HepG2 (cell line): Measurements from ENCODE around the gene ZNF568. TPM values are rescaled to one million over a fixed set of nuclear protein-coding genes. Genes with fewer than 3 reads are reported as not detected.
A peak's percentile ranks its signal among the peaks of the same experiment; 100 is the strongest.

Experiments
- ATAC-seq: fragments of 200-7000 bp; cut with Tn5 transposase; 3 replicates; pipeline ENCODE4 v1.9.1; 2020; ENCODE audit warnings: mild to moderate bottlenecking, moderate library complexity
- Bru-seq: library from RNA; stranded (reverse); fragments of 400-500 nt; gene quantifications from one replicate; lab custom pipeline; 2021; lab: Mats Ljungman, UMichigan
- BruChase-seq, 2 experiments: library from RNA; stranded (reverse); fragments of 400-500 nt; gene quantifications; one replicate each; lab custom pipeline; 2021; lab: Mats Ljungman, UMichigan
- BruUV-seq: library from RNA; stranded (reverse); fragments of 400-500 nt; replicated peaks from 2 replicates; lab custom pipeline; 2021; lab: Mats Ljungman, UMichigan
- CTCF ChIA-PET: fragments of 300-600 bp; formaldehyde crosslinking; extraction: SDS; loops from one replicate; lab custom pipeline; 2021; ENCODE audit warnings: low total read pairs, inconsistent platforms, low intra/inter-chr PET ratio; lab: Yijun Ruan, JAX
- POLR2A ChIA-PET: fragments of 350-600 bp; sonication (Branson Sonifier 250); formaldehyde crosslinking; loops from one replicate; lab custom pipeline; 2020; ENCODE audit warnings: antibody characterized with exemption, inconsistent platforms; lab: Yijun Ruan, JAX
- DNase-seq: peaks from one replicate; pipeline ENCODE4 v3.0.0-alpha.2; 2015; ENCODE audit warnings: low spot score
- FAIRE-seq: peaks from 3 replicates; lab custom pipeline; 2011; peaks lifted over from hg19 to GRCh38; lab: Jason Lieb, UNC
- H2AFZ ChIP-seq: one replicate; pipeline ENCODE4 v1.6.1; 2011; ENCODE audit warnings: low read length, inconsistent platforms
- H3K27ac ChIP-seq: fragments of 300-600 bp; 3 replicates; pipeline ENCODE4 v1.8.0; 2011; ENCODE audit warnings: mixed run types, mild to moderate bottlenecking, mixed read lengths, low read length, inconsistent platforms; ENCODE audit not compliant: insufficient read depth; ENCODE audit errors: extremely low read length
- H3K27me3 ChIP-seq, 2 experiments: fragments of 200-600 bp in 1 of 2; 2 replicates in 1 of 2; 3 replicates in 1 of 2; pipeline versions ENCODE4 v1.6.0 to v1.8.0; 2011; ENCODE audit warnings: low read length in 2 of 2, mild to moderate bottlenecking in 2 of 2, moderate library complexity in 2 of 2, inconsistent platforms in 1 of 2; ENCODE audit not compliant: insufficient read depth in 2 of 2, control insufficient read depth in 1 of 2
- H3K36me3 ChIP-seq, 2 experiments: fragments of 200-600 bp in 1 of 2; replicated peaks in 1 of 2; 2 replicates in 1 of 2; 3 replicates in 1 of 2; pipeline versions ENCODE4 v1.5.1 to v1.8.0; 2011; ENCODE audit warnings: low read length in 2 of 2, inconsistent platforms in 1 of 2; ENCODE audit not compliant: insufficient read depth in 2 of 2, control insufficient read depth in 1 of 2
- H3K4me1 ChIP-seq: 2 replicates; pipeline ENCODE4 v1.5.1; 2012; ENCODE audit warnings: low read length, inconsistent platforms; ENCODE audit not compliant: insufficient read depth
- H3K4me2 ChIP-seq: 2 replicates; pipeline ENCODE4 v1.6.0; 2011; ENCODE audit warnings: low read depth, low read length, inconsistent platforms
- H3K4me3 ChIP-seq, 3 experiments: fragments of 200-600 bp in 1 of 3; sonication (generic), shearing (Covaris generic) in 1 of 3; replicated peaks in 1 of 3; 2 replicates each; pipeline ENCODE4 v1.5.1; 2011 to 2016; ENCODE audit warnings: low read length in 3 of 3, inconsistent platforms in 2 of 3, low read depth in 2 of 3, mild to moderate bottlenecking in 2 of 3, control low read depth in 1 of 3, mixed read lengths in 1 of 3; ENCODE audit not compliant: insufficient read depth in 1 of 3
- H3K79me2 ChIP-seq: one replicate; pipeline ENCODE4 v1.6.1; 2011; ENCODE audit warnings: low read length, inconsistent platforms; ENCODE audit not compliant: insufficient read depth
- H3K9ac ChIP-seq: 2 replicates; pipeline ENCODE4 v1.6.0; 2011; ENCODE audit warnings: mild to moderate bottlenecking, low read depth, low read length, inconsistent platforms; ENCODE audit not compliant: insufficient read depth
- H3K9me3 ChIP-seq: 2 replicates; pipeline ENCODE4 v1.5.1; 2012; ENCODE audit warnings: mild to moderate bottlenecking, low read length
- H4K20me1 ChIP-seq: 2 replicates; pipeline ENCODE4 v1.6.0; 2011; ENCODE audit warnings: inconsistent platforms, mild to moderate bottlenecking, low read length, moderate library complexity; ENCODE audit not compliant: insufficient read depth
- EEA1 ChIP-seq: sonication (generic); formaldehyde crosslinking; IDR thresholded peaks from 2 replicates; pipeline ENCODE4 v1.5.1; 2020; ENCODE audit warnings: mild to moderate bottlenecking, missing genetic modification reagents, borderline replicate concordance
- ELF1 ChIP-seq: sonication (generic); formaldehyde crosslinking; IDR thresholded peaks from 2 replicates; pipeline ENCODE4 v1.4.0; 2020; ENCODE audit warnings: missing genetic modification reagents
- SP1 ChIP-seq, 2 experiments: fragments of 450-650 bp in 1 of 2; sonication (generic) in 1 of 2; formaldehyde crosslinking in 1 of 2; IDR thresholded peaks; 2 replicates each; pipeline versions ENCODE4 v1.4.0 to v1.6.1; 2016 to 2020; ENCODE audit warnings: missing genetic modification reagents in 1 of 2
- SP2 ChIP-seq: sonication (generic); formaldehyde crosslinking; IDR thresholded peaks from 2 replicates; pipeline ENCODE4 v1.5.1; 2020; ENCODE audit warnings: mild to moderate bottlenecking, missing genetic modification reagents
- WGBS: methylation state at CpG from one replicate; pipeline ENCODE4 v1.1.6; 2017; ENCODE audit warnings: low lambda C conversion rate; 5-methylcytosine and 5-hydroxymethylcytosine counted together
- in situ Hi-C: cut with HindIII; loops from 2 replicates; pipeline ENCODE4 v1.10.0; 2017; ENCODE audit warnings: low pct_unique_long_range_greater_than_20kb; ENCODE audit not compliant: extremely low pct_ligation_motif_present
- intact Hi-C: fragments of 100-400 bp; cut with micrococcal nuclease; formaldehyde crosslinking; loops from one replicate; pipeline ENCODE4 v1.10.0; 2022; ENCODE audit not compliant: unreplicated experiment
- long read RNA-seq, 2 experiments: library from RNA in 1 of 2; library from polyadenylated mRNA in 1 of 2; stranded (forward) in 1 of 2; unstranded in 1 of 2; transcript quantifications; one replicate each; pipeline ENCODE4 v2.0.0, GENCODE V29; 2019 to 2022
- polyA minus RNA-seq, 3 experiments: library from RNA; depleted of rRNA, polyadenylated mRNA; stranded (reverse); fragments of >200 nt; gene quantifications; 2 replicates each; pipeline ENCODE4 v1.2.3, GENCODE V29; 2011; ENCODE audit warnings: low replicate concordance in 1 of 3
- polyA plus RNA-seq, 8 experiments: library from polyadenylated mRNA; depleted of rRNA in 3 of 8; stranded (reverse) in 7 of 8; unstranded in 1 of 8; fragments of >200 nt; fragmentation: Illumina TruSeq in 4 of 8; extraction: Trizol in 4 of 8; gene quantifications; 2 replicates each; pipeline versions ENCODE4 v1.2.1 to v1.2.3, GENCODE V29; 2011 to 2016; ENCODE audit warnings: low read depth in 4 of 8, missing spikeins in 1 of 8, mixed read lengths in 1 of 8; ENCODE audit not compliant: insufficient read depth in 1 of 8
- total RNA-seq, 5 experiments: library from RNA; depleted of rRNA; stranded (reverse); fragments of >200 nt; fragmentation: Illumina TruSeq; extraction: Trizol; gene quantifications; 2 replicates each; pipeline ENCODE4 v1.2.3, GENCODE V29; 2016; ENCODE audit warnings: low read depth in 1 of 5
- TF ChIP-seq, protein P1 (sequence below), 2 experiments: sonication (generic) in 1 of 2; formaldehyde crosslinking in 1 of 2; IDR thresholded peaks; 2 replicates each; pipeline versions ENCODE4 v1.4.0 to v1.6.1; 2018 to 2020; ENCODE audit warnings: missing genetic modification reagents in 2 of 2, borderline replicate concordance in 1 of 2, low read depth in 1 of 2, mild to moderate bottlenecking in 1 of 2, missing biosample characterization in 1 of 2
- TF ChIP-seq, protein P2 (sequence below), 2 experiments: sonication (generic) in 1 of 2; formaldehyde crosslinking in 1 of 2; IDR thresholded peaks; 2 replicates each; pipeline versions ENCODE4 v1.5.1 to v1.6.1; 2011 to 2020; ENCODE audit warnings: borderline replicate concordance in 1 of 2, low read depth in 1 of 2, low read length in 1 of 2, mild to moderate bottlenecking in 1 of 2, missing genetic modification reagents in 1 of 2, moderate library complexity in 1 of 2
- TF ChIP-seq, protein P3 (sequence below): sonication (generic); formaldehyde crosslinking; IDR thresholded peaks from 2 replicates; pipeline ENCODE4 v1.4.0; 2020; ENCODE audit warnings: missing genetic modification reagents

ZNF568 gene
- total RNA-seq (2016; rRNA removed; fragmentation: Illumina TruSeq; extraction: Trizol) (1.00 and 1.9 TPM in 2 replicates), polyA plus RNA-seq (2011; rRNA removed) (0.15 and 0.22 TPM in 2 replicates), polyA minus RNA-seq (2011; rRNA and poly(A)+ RNA removed; ENCODE audit: low replicate concordance) (1.2 TPM in 1 of 2 replicates, not detected in the other), Bru-seq, nascent RNA (percentile 35 among the genes with signal in this experiment), BruChase-seq, experiment 1, labeled RNA remaining after a 6-hour chase (percentile 36 among the genes with signal in this experiment), BruChase-seq, experiment 2, labeled RNA remaining after a 2-hour chase (percentile 35 among the genes with signal in this experiment)
- 0.26 and 0.30 TPM in 2 replicates for total RNA-seq (2016; cell fraction: cytosol; rRNA removed; fragmentation: Illumina TruSeq; extraction: Trizol; ENCODE audit: low read depth)
- total RNA-seq (2016; cell fraction: insoluble cytoplasmic fraction; rRNA removed; fragmentation: Illumina TruSeq; extraction: Trizol) = 1.4 TPM in 2 replicates
- total RNA-seq (2016; cell fraction: membrane; rRNA removed; fragmentation: Illumina TruSeq; extraction: Trizol) = 0.71 and 0.79 TPM in 2 replicates
- 0.60 and 1.6 TPM in 2 replicates for total RNA-seq (2016; cell fraction: nucleus; rRNA removed; fragmentation: Illumina TruSeq; extraction: Trizol)
- polyA plus RNA-seq (2011; cell fraction: cytosol; rRNA removed) = 0.19 and 0.23 TPM in 2 replicates
- 0.14 and 0.26 TPM in 2 replicates for polyA plus RNA-seq (2011; cell fraction: nucleus; rRNA removed)
- 0.43 and 0.47 TPM in 2 replicates for polyA plus RNA-seq (2012)
- 0.18 and 0.22 TPM in 2 replicates for polyA plus RNA-seq (2016; cell fraction: cytosol; fragmentation: Illumina TruSeq; extraction: Trizol; ENCODE audit: low read depth)
- polyA plus RNA-seq (2016; cell fraction: insoluble cytoplasmic fraction; fragmentation: Illumina TruSeq; extraction: Trizol; ENCODE audit: low read depth) = 0.69 and 1.4 TPM in 2 replicates
- 0.33 and 0.40 TPM in 2 replicates for polyA plus RNA-seq (2016; cell fraction: membrane; fragmentation: Illumina TruSeq; extraction: Trizol; ENCODE audit: low read depth)
- polyA plus RNA-seq (2016; cell fraction: nucleus; fragmentation: Illumina TruSeq; extraction: Trizol; ENCODE audit: insufficient read depth, low read depth) = 0.83 and 2.1 TPM in 2 replicates
- 0.53 TPM in 1 of 2 replicates, not detected in the other for polyA minus RNA-seq (2011; cell fraction: cytosol; rRNA and poly(A)+ RNA removed)
- 0.90 and 2.2 TPM in 2 replicates for polyA minus RNA-seq (2011; cell fraction: nucleus; rRNA and poly(A)+ RNA removed)
- long read RNA-seq, experiment 1 = 0 reads
- long read RNA-seq, experiment 2, partial matches to known transcripts = 0 of 1 reads
- long read RNA-seq, experiment 2, other reads (novel, unspliced or antisense) = 1 of 1 reads

DNA sequence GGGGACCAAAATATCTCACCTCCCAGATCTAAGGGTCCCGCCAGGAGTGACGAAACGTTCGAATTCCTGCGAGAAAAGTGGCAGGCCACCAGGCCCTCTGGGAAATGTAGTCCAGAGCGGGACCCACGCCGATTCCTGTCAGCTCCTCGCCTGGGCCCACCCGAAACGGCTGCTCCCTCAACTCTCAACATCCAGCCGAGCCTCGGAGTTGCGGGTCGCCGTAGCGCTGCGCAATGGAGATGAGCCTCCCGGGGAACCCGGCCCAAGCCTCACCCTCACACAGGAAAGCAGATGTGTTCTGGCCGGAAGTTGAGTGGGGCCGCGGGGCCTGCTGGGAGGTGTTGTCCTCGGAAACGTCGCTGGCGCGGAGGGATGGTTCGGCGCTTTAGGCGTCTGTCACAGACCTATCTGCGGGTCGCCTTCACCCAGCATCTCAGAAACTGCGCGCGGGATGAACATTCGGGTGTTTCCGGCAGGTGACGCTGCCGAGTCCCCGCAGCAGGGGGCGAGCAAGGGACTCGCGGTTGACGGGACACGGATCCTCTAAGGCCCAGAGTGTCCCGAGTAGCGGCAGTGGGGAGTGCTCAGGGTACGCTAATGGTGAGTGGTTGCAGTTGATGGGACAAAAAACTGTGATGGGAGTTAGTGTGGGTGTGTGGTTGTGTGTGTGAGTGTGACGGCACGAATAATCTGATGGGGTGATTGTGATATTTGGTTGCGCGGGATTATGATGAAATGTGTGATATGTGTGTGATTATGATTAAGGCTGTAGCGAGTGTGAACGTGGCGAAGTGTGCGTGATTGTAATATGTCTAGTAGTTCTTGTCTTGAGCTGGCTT, at the start of gene ZNF568, which contains the start of gene ZNF829:
ZNF568 (plus strand) TSS at position 341 of the 839 bp plus-strand sequence. CDS start 6,439 bp downstream, outside the sequence.
ZNF829 (minus strand) TSS at position 300 of the 839 bp plus-strand sequence. CDS start 1,124 bp downstream, outside the sequence.
- peak within 1 kb of the TSS; percentile 56 for H3K4me2 ChIP-seq
- FAIRE-seq (no peak), ATAC-seq (peak; percentile 98), DNase-seq (peak; percentile 69)
- no TSS peak for BruUV-seq
- peak within 1 kb of the TSS; percentile 66 for H3K27ac ChIP-seq
- H4K20me1 ChIP-seq = no peaks in the 10 kb centered on the region
- H3K4me1 ChIP-seq = no peaks in the 10 kb centered on the region
- ChIA-PET CTCF (no interaction called here), POLR2A (no interaction called here)
- in situ Hi-C loops = no loop called here
- H2AFZ ChIP-seq = peak within 1 kb of the TSS; percentile 91
- no peaks in the 10 kb centered on the region for H3K36me3 ChIP-seq
- H3K9me3 ChIP-seq = peaks cover 83% of the 10 kb centered on the region
- WGBS = 58% methylated on average over 33 of the region's 57 CpGs
- intact Hi-C loops = loop anchor here (1.0 to 5.0 kb wide), 2 partner anchors 162 to 551 kb away; partner anchors contain the start of genes ZNF420, ZNF569 and ZNF570
- H3K79me2 ChIP-seq = no peaks in the 10 kb centered on the region
- H3K4me3 ChIP-seq = peak within 1 kb of the TSS; percentile 63 to 74 (median 73); a peak in 5 of 6 replicates
- peak within 1 kb of the TSS; percentile 68 for H3K9ac ChIP-seq
- H3K27me3 ChIP-seq = no peaks in the 10 kb centered on the region
- TF ChIP-seq, protein P1, sequence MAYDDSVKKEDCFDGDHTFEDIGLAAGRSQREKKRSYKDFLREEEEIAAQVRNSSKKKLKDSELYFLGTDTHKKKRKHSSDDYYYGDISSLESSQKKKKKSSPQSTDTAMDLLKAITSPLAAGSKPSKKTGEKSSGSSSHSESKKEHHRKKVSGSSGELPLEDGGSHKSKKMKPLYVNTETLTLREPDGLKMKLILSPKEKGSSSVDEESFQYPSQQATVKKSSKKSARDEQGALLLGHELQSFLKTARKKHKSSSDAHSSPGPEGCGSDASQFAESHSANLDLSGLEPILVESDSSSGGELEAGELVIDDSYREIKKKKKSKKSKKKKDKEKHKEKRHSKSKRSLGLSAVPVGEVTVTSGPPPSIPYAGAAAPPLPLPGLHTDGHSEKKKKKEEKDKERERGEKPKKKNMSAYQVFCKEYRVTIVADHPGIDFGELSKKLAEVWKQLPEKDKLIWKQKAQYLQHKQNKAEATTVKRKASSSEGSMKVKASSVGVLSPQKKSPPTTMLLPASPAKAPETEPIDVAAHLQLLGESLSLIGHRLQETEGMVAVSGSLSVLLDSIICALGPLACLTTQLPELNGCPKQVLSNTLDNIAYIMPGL (CRISPR knock-in tag; IDR thresholded peaks at IDR 0.05; ENCODE audit: borderline replicate concordance in 1 of 2, low read depth in 1 of 2) = 0 out of 4 replicates have a peak, but pooled peaks of 1 of the 2 experiments have one; percentile 18
- TF ChIP-seq SP2 (CRISPR knock-in tag) (peak; percentile 27; the same call in 1 of the 2 replicates), ELF1 (CRISPR knock-in tag) (peak; percentile 56; the same call in 1 of the 2 replicates), EEA1 (CRISPR knock-in tag) (no peak), SP1 (IDR thresholded peaks at IDR 0.05) (no peak), SP1 (CRISPR knock-in tag; IDR thresholded peaks at IDR 0.05) (no peak)
- TF ChIP-seq, protein P2, sequence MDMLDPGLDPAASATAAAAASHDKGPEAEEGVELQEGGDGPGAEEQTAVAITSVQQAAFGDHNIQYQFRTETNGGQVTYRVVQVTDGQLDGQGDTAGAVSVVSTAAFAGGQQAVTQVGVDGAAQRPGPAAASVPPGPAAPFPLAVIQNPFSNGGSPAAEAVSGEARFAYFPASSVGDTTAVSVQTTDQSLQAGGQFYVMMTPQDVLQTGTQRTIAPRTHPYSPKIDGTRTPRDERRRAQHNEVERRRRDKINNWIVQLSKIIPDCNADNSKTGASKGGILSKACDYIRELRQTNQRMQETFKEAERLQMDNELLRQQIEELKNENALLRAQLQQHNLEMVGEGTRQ (IDR thresholded peaks at IDR 0.05; ENCODE audit: low read depth, low read length) = no peak
- TF ChIP-seq, protein P2 (CRISPR knock-in tag; IDR thresholded peaks at IDR 0.05; ENCODE audit: borderline replicate concordance) = no peak
- TF ChIP-seq, protein P3, sequence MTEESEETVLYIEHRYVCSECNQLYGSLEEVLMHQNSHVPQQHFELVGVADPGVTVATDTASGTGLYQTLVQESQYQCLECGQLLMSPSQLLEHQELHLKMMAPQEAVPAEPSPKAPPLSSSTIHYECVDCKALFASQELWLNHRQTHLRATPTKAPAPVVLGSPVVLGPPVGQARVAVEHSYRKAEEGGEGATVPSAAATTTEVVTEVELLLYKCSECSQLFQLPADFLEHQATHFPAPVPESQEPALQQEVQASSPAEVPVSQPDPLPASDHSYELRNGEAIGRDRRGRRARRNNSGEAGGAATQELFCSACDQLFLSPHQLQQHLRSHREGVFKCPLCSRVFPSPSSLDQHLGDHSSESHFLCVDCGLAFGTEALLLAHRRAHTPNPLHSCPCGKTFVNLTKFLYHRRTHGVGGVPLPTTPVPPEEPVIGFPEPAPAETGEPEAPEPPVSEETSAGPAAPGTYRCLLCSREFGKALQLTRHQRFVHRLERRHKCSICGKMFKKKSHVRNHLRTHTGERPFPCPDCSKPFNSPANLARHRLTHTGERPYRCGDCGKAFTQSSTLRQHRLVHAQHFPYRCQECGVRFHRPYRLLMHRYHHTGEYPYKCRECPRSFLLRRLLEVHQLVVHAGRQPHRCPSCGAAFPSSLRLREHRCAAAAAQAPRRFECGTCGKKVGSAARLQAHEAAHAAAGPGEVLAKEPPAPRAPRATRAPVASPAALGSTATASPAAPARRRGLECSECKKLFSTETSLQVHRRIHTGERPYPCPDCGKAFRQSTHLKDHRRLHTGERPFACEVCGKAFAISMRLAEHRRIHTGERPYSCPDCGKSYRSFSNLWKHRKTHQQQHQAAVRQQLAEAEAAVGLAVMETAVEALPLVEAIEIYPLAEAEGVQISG (CRISPR knock-in tag) = peak; percentile 68
